ENCODE results near the gene TREX2.
A peak's percentile ranks its signal among the peaks of the same experiment; 100 is the strongest.

TREX2 gene

DNA sequence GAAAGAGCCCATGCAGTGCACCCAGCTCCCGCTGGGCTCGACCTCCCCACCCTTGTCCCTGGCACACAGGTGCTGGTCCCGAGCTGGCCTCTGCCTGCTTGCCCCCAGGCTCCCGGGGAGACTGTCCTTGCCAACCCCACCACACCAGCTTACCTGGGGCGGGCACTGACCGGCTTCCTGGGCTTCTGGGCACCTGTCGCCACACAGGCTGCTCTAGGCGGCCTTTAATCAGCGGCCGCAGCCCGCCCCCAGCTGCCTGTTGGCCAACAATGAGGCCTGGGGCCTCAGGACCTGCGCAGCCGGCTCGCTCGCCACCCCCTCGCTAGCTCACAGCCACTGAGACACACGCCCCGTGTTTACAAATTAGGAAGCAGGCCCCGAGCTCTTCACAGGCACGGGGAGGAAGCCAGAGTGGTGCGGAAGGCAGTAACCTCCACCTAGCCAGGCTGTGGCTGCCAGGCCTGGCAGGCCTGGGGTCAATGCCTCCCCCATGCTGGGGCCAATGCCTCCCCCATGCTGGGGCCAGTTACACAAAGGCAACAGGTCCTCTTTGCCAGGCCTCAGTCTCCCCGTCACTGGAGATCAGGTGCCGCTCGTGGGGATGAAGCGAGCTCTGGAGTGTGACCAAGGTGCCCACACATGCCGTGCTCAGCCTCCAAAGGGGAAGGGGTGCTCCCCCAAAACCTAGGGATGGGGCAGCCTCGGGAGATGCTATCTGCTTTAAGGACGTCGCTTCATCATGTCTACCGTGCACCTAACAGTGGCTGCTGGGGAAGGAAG lies at the start of gene TREX2:
TREX2 (minus strand) TSS at position 201 of the 780 bp plus-strand sequence. CDS start 626 bp downstream, outside the sequence.
- Mint-ChIP-seq H3K27ac (no peak within 1 kb of the TSS), H3K9me3 (no peaks in the 10 kb centered on the region), H3K4me1 (no peaks in the 10 kb centered on the region), H3K4me3 (no peak within 1 kb of the TSS), H3K27me3 (no peaks in the 10 kb centered on the region), H3K36me3 (peaks cover 10% of the 10 kb centered on the region in 2 donors)
- ATAC-seq (replicated peaks) (no peak), DNase-seq (no peak)

DNA sequence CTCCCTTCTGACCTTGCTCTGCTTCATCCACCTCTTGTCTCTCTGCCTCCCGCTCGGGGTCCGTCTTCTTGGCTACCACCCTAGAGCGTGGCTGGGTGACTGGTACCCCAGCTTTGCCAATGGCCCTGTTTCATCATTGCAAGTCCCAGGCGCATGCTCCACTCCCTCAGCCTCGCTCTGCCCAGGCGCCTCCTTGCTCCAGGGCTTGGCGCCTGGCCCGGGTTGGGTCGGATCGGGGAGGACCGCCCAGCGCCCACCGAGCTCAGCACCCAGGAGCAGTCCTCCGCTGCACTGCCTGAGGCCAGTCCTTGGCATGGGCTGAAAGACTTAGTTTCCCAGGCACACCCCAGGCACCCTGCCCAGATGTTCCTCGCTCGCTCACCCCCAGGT lies 49.5 kb upstream of the TREX2 start:
- no peaks in the 10 kb centered on the region for H3K36me3 Mint-ChIP-seq
- H3K9me3 Mint-ChIP-seq = peaks cover 0 to under 1% of the 10 kb centered on the region in 2 donors
- peaks cover 0 to 6% of the 10 kb centered on the region in 2 donors for H3K4me1 Mint-ChIP-seq
- peaks cover 11 to 28% of the 10 kb centered on the region in 2 donors for H3K27me3 Mint-ChIP-seq
- ATAC-seq (replicated peaks) (no peak), DNase-seq (no peak)
- H3K4me3 Mint-ChIP-seq = no peak overlapping the region
- H3K27ac Mint-ChIP-seq = no peak overlapping the region

DNA sequence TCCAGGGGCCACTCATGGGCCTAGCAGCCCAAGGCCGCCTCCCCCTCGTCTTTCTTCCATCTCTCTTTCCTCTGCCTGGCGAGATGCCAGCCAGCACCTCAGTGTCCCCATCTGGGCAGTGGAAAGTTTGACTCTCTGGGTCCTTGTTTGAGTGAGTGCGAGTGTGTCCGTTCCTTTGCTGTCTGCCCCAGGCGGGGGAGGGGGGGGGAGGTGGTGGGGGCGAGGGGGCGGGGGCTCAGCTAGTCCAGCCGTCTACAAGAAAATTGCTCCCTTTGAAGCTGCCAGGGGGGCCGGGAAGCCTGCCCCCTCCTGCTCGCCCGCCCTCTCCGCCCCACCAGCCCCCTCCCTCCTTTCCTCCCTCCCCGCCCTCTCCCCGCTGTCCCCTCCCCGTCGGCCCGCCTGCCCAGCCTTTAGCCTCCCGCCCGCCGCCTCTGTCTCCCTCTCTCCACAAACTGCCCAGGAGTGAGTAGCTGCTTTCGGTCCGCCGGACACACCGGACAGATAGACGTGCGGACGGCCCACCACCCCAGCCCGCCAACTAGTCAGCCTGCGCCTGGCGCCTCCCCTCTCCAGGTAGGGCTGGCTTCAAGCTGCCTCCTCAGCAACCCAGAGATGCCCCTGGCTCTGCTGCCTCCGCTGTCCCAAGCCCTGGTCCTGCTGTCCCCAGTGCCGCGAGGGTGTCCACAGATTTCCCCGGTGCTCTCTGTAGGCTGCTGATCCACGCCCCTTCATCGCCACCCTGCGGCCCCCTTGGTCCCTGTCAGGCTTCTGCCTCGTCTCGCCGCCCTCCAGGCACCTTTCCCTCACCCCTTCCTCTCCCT lies 48.9 kb upstream of the TREX2 start, which contains the start of gene BGN:
BGN (plus strand) TSS at position 440 of the 821 bp plus-strand sequence. CDS start 9,652 bp downstream, outside the sequence.
- no peak within 1 kb of the TSS for H3K4me3 Mint-ChIP-seq
- peaks cover 0 to 6% of the 10 kb centered on the region in 2 donors for H3K4me1 Mint-ChIP-seq
- no peak for DNase-seq
- no peak within 1 kb of the TSS for H3K27ac Mint-ChIP-seq
- H3K9me3 Mint-ChIP-seq = no peaks in the 10 kb centered on the region
- ATAC-seq (replicated peaks) = peak in 1 of 2 donors; percentile 25
- H3K27me3 Mint-ChIP-seq = peaks cover 11 to 28% of the 10 kb centered on the region in 2 donors
- H3K36me3 Mint-ChIP-seq = no peaks in the 10 kb centered on the region

- no peak overlapping the region for H3K4me3 Mint-ChIP-seq
These were observed 48.2 kb upstream of the TREX2 start for GRCh38 chrX:153494061-153494460.

DNA sequence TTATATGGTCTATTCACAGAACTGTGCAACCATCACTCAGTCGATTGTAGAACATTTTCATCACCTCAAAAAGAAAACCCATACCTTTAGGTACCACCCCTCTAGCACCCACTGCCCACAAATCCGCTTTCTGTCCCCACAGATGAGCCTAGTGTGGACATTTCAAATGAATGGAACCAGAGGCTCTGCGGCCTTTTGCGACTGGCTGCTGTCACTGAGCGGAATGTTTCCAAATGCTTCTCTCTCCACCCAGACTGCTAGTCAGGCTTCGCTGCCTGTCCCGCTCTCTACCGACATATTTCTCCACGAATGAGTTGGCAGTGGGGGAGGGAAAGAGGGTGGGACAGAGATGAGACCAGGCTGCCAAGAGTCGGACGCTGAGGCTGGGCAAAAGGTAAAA lies 47.2 kb upstream of the TREX2 start:
- H3K27me3 Mint-ChIP-seq = peaks cover 11 to 28% of the 10 kb centered on the region in 2 donors
- no peak overlapping the region for H3K4me3 Mint-ChIP-seq
- no peaks in the 10 kb centered on the region for H3K36me3 Mint-ChIP-seq
- peaks cover 0 to 6% of the 10 kb centered on the region in 2 donors for H3K4me1 Mint-ChIP-seq
- ATAC-seq (replicated peaks) = no peak
- no peak overlapping the region for H3K27ac Mint-ChIP-seq
- DNase-seq = no peak
- no peaks in the 10 kb centered on the region for H3K9me3 Mint-ChIP-seq

More at GRCh38 chrX:153494061-153494460, 48.2 kb upstream of the TREX2 start:
- Mint-ChIP-seq H3K27me3 (peaks cover 11 to 28% of the 10 kb centered on the region in 2 donors), H3K36me3 (no peaks in the 10 kb centered on the region), H3K9me3 (no peaks in the 10 kb centered on the region), H3K4me1 (peaks cover 0 to 6% of the 10 kb centered on the region in 2 donors), H3K27ac (no peak overlapping the region)
- DNase-seq = no peak
- ATAC-seq (replicated peaks) = no peak

DNA sequence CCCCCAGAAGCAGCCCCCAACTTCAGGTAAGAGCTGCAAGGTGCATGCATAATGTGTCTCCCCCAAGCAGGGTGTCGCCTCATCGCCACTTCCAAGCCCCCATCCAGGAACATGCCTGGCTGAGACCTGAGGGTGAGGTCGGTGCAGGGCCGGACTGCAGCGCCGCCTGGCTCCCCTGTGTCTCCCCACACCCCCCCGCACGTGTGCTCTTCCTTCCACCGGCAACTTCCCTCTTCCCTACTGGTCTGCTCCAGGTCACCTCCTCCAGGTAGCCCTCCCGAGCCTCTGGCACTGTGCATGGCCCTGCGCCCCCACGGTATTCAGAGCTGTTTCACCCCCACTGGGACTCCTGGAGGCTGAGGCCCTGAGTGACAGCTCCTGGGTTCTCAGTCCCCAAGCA lies 46.7 kb upstream of the TREX2 start:
- Mint-ChIP-seq H3K9me3 (no peaks in the 10 kb centered on the region), H3K27ac (no peak overlapping the region), H3K36me3 (no peaks in the 10 kb centered on the region), H3K4me1 (peaks cover 0 to 6% of the 10 kb centered on the region in 2 donors), H3K27me3 (peaks cover 7 to 23% of the 10 kb centered on the region in 2 donors), H3K4me3 (no peak overlapping the region)
- DNase-seq = no peak
- no peak for ATAC-seq (replicated peaks)

- Mint-ChIP-seq H3K27me3 (peaks cover 7 to 23% of the 10 kb centered on the region in 2 donors), H3K36me3 (no peaks in the 10 kb centered on the region), H3K9me3 (no peaks in the 10 kb centered on the region), H3K27ac (no peak overlapping the region), H3K4me3 (no peak overlapping the region), H3K4me1 (peaks cover 0 to 6% of the 10 kb centered on the region in 2 donors)
- no peak for DNase-seq
- no peak for ATAC-seq (replicated peaks)
These were observed 46.1 kb upstream of the TREX2 start for GRCh38 chrX:153491918-153492317.

GRCh38 chrX:153491351-153491914 lies 45.6 kb upstream of the TREX2 start:
- H3K27ac Mint-ChIP-seq = no peak overlapping the region
- H3K4me3 Mint-ChIP-seq = no peak overlapping the region
- H3K4me1 Mint-ChIP-seq = peaks cover 0 to 6% of the 10 kb centered on the region in 2 donors

DNA sequence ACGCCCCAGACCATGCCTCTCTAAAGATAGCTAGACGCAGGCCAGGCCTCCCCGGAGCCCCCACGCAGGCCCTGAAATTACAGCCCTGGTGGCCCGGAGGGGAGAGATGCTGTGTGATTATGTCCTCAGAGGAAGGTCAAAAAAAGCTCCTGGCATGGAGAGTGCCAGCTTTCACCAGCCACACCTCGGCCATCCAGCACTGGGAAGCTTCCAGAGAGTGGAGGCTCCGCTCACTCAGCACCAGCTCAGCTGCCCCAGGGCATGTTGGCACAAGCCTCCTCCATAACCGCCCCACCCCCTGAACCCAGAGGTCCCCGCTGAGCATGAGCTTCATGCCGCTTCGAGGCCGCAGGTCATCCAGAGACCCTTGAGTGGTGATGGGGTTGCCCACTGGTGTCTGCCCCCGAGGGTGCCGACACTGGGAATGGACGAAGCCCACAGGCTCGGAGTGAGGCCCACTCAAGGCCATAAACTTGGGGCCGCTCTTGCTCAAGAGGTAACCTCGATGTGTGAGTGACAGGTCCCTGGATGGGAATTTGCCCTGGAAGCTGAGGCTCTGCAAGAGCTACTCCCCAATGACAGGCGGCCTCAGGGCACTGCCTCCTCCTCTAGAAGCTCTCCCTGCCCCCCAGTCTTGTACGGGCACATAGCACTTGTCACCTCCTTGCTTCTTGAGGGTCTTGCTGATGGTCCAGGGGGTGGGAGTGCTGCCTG lies 44.5 kb upstream of the TREX2 start:
- peaks cover 0 to 6% of the 10 kb centered on the region in 2 donors for H3K4me1 Mint-ChIP-seq
- H3K27ac Mint-ChIP-seq = no peak overlapping the region
- no peak overlapping the region for H3K4me3 Mint-ChIP-seq
- no peaks in the 10 kb centered on the region for H3K36me3 Mint-ChIP-seq
- ATAC-seq (replicated peaks) (no peak), DNase-seq (no peak)
- peaks cover 6 to 16% of the 10 kb centered on the region in 2 donors for H3K27me3 Mint-ChIP-seq
- H3K9me3 Mint-ChIP-seq = no peaks in the 10 kb centered on the region

More at GRCh38 chrX:153491351-153491914, 45.6 kb upstream of the TREX2 start:
- DNase-seq = no peak
- ATAC-seq (replicated peaks) = no peak
- Mint-ChIP-seq H3K27me3 (peaks cover 7 to 23% of the 10 kb centered on the region in 2 donors), H3K9me3 (no peaks in the 10 kb centered on the region), H3K36me3 (no peaks in the 10 kb centered on the region)

- peaks cover 0 to under 1% of the 10 kb centered on the region in 2 donors for H3K27me3 Mint-ChIP-seq
- ATAC-seq (replicated peaks) = no peak
- no peak overlapping the region for H3K4me3 Mint-ChIP-seq
- no peaks in the 10 kb centered on the region for H3K9me3 Mint-ChIP-seq
- H3K36me3 Mint-ChIP-seq = no peaks in the 10 kb centered on the region
- H3K27ac Mint-ChIP-seq = no peak overlapping the region
- DNase-seq = no peak
- H3K4me1 Mint-ChIP-seq = no peaks in the 10 kb centered on the region
These were observed 42.5 kb upstream of the TREX2 start for GRCh38 chrX:153488231-153488914.

DNA sequence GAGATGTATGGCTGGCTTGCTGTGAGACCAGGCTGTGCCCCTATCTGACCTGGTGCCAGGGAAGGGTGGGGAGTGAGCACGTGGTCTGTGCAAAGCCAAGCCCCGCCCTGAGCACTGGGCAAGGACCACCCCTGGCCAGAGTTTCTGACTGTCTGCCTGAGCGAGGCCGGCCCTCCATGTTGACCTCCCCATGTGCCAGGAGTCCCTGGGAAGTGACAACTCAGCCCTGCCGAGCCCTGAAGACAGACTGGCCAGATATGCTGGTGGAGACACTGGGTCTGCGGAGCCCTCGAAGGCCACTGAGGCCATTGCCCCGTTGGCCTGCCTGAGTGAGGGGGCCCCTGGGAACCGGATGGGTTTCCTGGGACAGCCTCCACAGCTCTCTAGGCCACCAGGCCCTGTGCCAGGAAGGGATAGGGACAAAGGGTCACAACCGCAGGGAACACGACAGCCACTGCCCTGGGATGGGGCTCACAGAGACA lies 41.8 kb upstream of the TREX2 start:
- H3K27me3 Mint-ChIP-seq = no peaks in the 10 kb centered on the region
- H3K4me3 Mint-ChIP-seq = no peak overlapping the region
- DNase-seq = no peak
- no peak overlapping the region for H3K27ac Mint-ChIP-seq
- no peaks in the 10 kb centered on the region for H3K36me3 Mint-ChIP-seq
- no peaks in the 10 kb centered on the region for H3K4me1 Mint-ChIP-seq
- H3K9me3 Mint-ChIP-seq = no peaks in the 10 kb centered on the region
- no peak for ATAC-seq (replicated peaks)

DNA sequence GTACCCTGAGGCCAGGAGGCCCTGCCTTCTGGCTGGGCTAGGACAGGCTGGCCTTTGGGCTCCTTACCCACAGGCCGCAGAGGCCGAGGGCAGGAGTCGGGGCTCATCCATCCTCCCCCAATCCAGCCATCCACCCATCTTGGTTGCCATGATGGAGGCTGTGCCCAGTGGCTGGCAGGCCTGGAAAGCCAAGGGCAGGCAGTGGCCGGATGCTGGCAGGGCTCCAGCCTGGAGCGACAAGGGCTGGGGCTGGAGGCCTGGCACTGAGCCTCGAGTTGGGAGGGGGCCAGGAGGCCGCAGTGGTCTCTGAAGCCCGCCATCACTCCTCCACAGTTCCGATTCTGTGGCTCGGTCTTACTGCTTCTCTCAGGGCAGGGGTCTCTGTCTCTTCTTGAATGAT lies 40.3 kb upstream of the TREX2 start:
- no peaks in the 10 kb centered on the region for H3K27me3 Mint-ChIP-seq
- no peak for ATAC-seq (replicated peaks)
- H3K4me1 Mint-ChIP-seq = no peaks in the 10 kb centered on the region
- no peak overlapping the region for H3K27ac Mint-ChIP-seq
- no peak for DNase-seq
- H3K4me3 Mint-ChIP-seq = no peak overlapping the region
- H3K36me3 Mint-ChIP-seq = no peaks in the 10 kb centered on the region
- H3K9me3 Mint-ChIP-seq = no peaks in the 10 kb centered on the region

DNA sequence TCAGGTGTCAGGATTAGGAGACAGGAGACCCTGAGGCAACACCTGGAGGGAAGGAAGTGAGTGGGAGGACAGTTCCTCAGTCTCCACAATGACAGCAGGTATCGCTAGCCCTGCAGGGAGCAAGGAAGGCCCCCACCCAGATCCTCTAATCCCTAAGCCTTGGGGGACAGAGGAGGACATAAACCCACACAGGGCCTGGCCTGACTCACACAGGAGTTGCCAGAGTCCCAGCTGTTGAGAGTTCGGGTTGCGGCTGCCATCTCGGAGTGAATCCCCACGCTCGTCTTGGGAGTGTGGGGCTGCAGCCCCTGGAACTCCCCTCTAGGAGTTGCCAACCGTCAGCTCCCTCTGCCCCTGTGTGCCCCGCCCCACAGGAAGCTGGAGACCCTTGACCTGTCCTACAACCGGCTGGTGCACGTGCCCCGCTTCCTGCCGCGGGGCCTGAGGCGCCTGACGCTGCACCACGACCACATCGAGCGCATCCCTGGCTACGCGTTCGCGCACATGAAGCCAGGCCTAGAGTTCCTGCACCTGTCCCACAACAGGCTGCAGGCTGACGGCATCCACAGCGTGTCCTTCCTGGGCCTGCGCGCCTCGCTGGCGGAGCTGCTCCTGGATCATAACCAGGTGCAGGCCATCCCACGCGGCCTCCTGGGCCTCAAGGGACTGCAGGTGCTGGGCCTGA lies 39.7 kb upstream of the TREX2 start:
- H3K4me1 Mint-ChIP-seq = no peaks in the 10 kb centered on the region
- no peaks in the 10 kb centered on the region for H3K36me3 Mint-ChIP-seq
- ATAC-seq (replicated peaks) (no peak), DNase-seq (no peak)
- H3K9me3 Mint-ChIP-seq = no peaks in the 10 kb centered on the region
- H3K27ac Mint-ChIP-seq = no peak overlapping the region
- no peaks in the 10 kb centered on the region for H3K27me3 Mint-ChIP-seq
- no peak overlapping the region for H3K4me3 Mint-ChIP-seq

Measured in stimulated activated naive B cell treated with anti-CD40 and anti-IgM and Interleukin-4, amounts not matched to agents 10 μg/mL and 1 μg/mL and 100 μg/mL, for 72 hours (primary cell).